ENCODE results near the gene MMP10. TPM values are rescaled to one million over a fixed set of nuclear protein-coding genes. Genes with fewer than 3 reads are reported as not detected.

MMP10 gene
- total and polyA plus RNA-seq, 4 donors: not detected

GRCh38 chr11:102812188-102812587 lies 31.8 kb upstream of the MMP10 start:
- Histone ChIP-seq H3K27ac (ENCODE audit: low read depth in 1 of 2, low read length in 2 of 2) (no peak overlapping the region), H3K9me3 (ENCODE audit: control insufficient read depth in 4 of 4, low read length in 3 of 4) (no peaks in the 10 kb centered on the region), H3K4me1 (ENCODE audit: control insufficient read depth in 4 of 4, insufficient read depth in 4 of 4, low read length in 3 of 4) (no peaks in the 10 kb centered on the region), H3K4me3 (ENCODE audit: low read depth in 1 of 3, low read length in 3 of 3) (no peak overlapping the region), H3K36me3 (ENCODE audit: control insufficient read depth in 4 of 4, insufficient read depth in 3 of 4, low read depth in 1 of 4, low read length in 3 of 4) (no peaks in the 10 kb centered on the region), H3K9ac (ENCODE audit: low read depth in 1 of 2, low read length in 2 of 2) (no peak overlapping the region), H3K27me3 (ENCODE audit: control insufficient read depth in 4 of 4, insufficient read depth in 4 of 4, low read length in 3 of 4) (no peaks in the 10 kb centered on the region)
- no peak for DNase-seq (ENCODE audit: low spot score)
- TF ChIP-seq JUND (IDR thresholded peaks at IDR 0.05) (no peak), TAF1 (conservative IDR thresholded peaks at IDR 0.05) (no peak), ATF3 (IDR thresholded peaks at IDR 0.05) (no peak), RAD21 (IDR thresholded peaks at IDR 0.05) (no peak), SP1 (IDR thresholded peaks at IDR 0.05) (no peak), EGR1 (IDR thresholded peaks at IDR 0.05; ENCODE audit: low read depth in 2 of 2) (no peak), YY1 (IDR thresholded peaks at IDR 0.05) (no peak), FOXA1 (IDR thresholded peaks at IDR 0.05) (no peak), HNF4A (conservative IDR thresholded peaks at IDR 0.05) (no peak), CTCF (IDR thresholded peaks at IDR 0.05; ENCODE audit: low read depth, low read length, missing input control) (no peak), ZBTB33 (IDR thresholded peaks at IDR 0.05) (no peak), FOXA2 (IDR thresholded peaks at IDR 0.05) (no peak), RXRA (IDR thresholded peaks at IDR 0.05) (no peak), NR2F2 (IDR thresholded peaks at IDR 0.05) (no peak), MAX (IDR thresholded peaks at IDR 0.05) (no peak), HNF4G (IDR thresholded peaks at IDR 0.05) (no peak), GABPA (IDR thresholded peaks at IDR 0.05 in 1 of 2, conservative IDR thresholded peaks at IDR 0.05 in 1 of 2) (no peak)
- TF ChIP-seq, protein P1, sequence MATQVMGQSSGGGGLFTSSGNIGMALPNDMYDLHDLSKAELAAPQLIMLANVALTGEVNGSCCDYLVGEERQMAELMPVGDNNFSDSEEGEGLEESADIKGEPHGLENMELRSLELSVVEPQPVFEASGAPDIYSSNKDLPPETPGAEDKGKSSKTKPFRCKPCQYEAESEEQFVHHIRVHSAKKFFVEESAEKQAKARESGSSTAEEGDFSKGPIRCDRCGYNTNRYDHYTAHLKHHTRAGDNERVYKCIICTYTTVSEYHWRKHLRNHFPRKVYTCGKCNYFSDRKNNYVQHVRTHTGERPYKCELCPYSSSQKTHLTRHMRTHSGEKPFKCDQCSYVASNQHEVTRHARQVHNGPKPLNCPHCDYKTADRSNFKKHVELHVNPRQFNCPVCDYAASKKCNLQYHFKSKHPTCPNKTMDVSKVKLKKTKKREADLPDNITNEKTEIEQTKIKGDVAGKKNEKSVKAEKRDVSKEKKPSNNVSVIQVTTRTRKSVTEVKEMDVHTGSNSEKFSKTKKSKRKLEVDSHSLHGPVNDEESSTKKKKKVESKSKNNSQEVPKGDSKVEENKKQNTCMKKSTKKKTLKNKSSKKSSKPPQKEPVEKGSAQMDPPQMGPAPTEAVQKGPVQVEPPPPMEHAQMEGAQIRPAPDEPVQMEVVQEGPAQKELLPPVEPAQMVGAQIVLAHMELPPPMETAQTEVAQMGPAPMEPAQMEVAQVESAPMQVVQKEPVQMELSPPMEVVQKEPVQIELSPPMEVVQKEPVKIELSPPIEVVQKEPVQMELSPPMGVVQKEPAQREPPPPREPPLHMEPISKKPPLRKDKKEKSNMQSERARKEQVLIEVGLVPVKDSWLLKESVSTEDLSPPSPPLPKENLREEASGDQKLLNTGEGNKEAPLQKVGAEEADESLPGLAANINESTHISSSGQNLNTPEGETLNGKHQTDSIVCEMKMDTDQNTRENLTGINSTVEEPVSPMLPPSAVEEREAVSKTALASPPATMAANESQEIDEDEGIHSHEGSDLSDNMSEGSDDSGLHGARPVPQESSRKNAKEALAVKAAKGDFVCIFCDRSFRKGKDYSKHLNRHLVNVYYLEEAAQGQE (IDR thresholded peaks at IDR 0.05): no peak
- WGBS: 69% methylated on average over 3 of the region's 3 CpGs

Data from liver (tissue), 9 donors.